Activated T-helper 9 cell treated with anti-CD3 and anti-CD28 coated beads, Interleukin-2, amount 50 U/mL, for 16 hours (primary cell): ENCODE results near the gene LPCAT1.
A peak's percentile ranks its signal among the peaks of the same experiment; 100 is the strongest.
"Not testable (repeated sequence)": the region's sequence is repeated elsewhere in the genome, so short reads cannot be mapped to it uniquely, and the experiment has no call there.

Experiments
- DNase-seq: peaks from one replicate; pipeline ENCODE4 v3.0.0-alpha.2; 2020; ENCODE audit warnings: low read depth

Gene LPCAT1, protein sequence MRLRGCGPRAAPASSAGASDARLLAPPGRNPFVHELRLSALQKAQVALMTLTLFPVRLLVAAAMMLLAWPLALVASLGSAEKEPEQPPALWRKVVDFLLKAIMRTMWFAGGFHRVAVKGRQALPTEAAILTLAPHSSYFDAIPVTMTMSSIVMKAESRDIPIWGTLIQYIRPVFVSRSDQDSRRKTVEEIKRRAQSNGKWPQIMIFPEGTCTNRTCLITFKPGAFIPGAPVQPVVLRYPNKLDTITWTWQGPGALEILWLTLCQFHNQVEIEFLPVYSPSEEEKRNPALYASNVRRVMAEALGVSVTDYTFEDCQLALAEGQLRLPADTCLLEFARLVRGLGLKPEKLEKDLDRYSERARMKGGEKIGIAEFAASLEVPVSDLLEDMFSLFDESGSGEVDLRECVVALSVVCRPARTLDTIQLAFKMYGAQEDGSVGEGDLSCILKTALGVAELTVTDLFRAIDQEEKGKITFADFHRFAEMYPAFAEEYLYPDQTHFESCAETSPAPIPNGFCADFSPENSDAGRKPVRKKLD

DNA sequence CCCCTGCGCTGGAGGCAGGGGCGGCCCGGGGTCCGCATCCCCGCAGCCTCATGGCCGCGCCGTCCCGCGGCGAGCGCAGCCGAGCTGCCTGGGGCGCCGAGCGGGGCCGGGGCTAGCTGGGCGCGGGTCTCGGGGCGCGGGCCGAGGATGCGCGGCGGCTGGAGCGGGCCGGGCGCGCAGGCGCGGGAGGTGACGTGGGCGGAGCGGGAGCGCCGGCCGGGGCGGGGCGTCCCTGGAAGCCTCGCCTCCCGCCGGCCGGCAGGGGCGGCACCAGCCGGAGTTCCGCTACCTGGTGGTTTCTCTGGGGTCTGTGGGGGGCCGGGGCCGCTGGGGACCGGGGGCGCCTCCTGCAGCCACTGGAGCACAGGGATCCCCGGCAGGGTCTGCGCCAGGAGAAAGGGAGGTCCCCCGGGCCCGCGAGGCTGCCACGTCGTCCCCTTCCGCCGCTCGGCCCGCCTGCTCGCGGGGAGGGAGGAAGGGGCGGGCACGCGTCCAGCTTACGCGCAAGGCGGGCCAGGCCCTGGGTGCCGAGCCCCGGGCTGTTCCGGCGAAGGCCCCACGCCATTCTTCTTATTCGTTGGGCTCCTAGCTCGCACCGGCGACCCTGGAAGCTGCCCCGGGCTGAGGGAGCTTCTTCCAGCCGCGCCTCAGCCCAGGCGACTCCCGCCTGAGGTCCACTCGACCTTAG lies at the start of gene LPCAT1:
TSS of gene LPCAT1 (minus strand) at position 168 of the 688 bp plus-strand sequence. CDS start at position 52, 116 bp downstream.
- peak; percentile 65 for DNase-seq

DNA sequence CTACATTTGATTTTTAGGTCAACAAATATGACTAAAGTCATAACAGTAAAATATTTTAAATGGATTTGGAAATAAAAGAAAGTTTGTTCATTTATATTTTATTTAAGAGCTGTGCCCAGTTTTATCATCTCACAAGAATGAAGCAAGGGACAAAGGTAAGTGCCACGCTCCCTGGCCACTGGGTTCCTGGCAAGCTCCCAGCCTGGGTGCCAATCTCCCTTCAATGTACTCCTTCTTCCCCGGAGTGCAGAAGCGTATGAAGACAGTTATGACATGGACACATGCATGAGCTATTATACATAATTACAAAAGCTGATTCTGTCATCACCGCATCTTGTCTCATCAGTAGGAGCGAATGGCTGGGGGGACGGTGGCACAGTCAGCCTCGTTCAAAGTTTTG lies 48.1 kb upstream of the LPCAT1 start:
- DNase-seq: not testable (repeated sequence)

DNA sequence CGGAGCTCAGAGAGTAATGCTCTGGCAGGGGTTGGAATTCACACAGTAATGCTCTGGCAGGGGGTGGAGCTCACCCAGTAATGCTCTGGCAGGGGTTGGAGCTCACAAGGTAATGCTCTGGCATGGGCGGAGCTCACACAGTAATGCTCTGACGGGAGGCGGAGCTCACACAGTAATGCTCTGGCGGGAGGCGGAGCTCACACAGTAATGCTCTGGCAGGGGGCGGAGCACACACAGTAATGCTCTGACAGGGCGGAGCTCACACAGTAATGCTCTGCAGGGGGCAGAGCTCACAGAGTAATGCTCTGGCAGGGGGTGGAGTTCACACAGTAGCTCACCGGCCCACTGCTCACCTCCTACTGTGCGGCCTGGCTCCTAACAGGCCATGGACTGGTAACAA lies 47.2 kb upstream of the LPCAT1 start:
- DNase-seq: no peak

DNA sequence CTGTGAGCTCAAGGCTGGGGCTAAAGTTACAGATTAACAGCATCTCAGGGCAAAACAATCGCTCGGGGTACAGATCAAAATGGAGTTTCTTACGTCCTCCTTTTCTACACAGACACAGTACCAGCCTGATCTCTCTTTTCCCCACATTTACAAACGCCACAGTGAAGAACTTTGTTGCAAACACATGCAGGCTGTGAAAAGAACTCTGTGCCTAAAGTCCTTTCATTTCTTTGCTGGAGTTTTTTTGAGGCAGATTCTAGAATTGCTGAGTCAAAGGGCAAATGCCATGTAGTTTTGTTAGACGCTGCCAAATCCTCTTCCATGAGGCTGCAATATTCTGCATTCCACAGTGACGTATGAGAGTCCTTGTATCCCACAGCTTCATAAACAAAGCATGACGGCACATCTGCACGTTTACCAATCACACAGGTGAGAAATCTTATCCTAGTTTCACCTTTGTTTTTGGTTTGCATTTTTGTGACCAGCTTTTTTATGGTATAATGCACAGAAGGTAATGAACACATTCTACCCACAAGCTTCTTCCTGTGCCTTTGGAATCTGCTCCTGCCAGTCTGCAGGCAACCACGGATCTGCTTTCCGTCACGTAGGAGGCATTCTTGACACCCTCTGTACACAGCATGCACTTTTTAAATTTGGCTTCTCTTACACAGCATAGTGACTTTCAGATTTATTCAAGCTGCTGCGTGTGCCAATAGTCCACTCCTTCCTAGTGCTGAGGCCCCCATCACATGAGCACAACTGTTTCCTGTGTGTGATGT lies 44.6 kb upstream of the LPCAT1 start:
- no peak for DNase-seq

DNA sequence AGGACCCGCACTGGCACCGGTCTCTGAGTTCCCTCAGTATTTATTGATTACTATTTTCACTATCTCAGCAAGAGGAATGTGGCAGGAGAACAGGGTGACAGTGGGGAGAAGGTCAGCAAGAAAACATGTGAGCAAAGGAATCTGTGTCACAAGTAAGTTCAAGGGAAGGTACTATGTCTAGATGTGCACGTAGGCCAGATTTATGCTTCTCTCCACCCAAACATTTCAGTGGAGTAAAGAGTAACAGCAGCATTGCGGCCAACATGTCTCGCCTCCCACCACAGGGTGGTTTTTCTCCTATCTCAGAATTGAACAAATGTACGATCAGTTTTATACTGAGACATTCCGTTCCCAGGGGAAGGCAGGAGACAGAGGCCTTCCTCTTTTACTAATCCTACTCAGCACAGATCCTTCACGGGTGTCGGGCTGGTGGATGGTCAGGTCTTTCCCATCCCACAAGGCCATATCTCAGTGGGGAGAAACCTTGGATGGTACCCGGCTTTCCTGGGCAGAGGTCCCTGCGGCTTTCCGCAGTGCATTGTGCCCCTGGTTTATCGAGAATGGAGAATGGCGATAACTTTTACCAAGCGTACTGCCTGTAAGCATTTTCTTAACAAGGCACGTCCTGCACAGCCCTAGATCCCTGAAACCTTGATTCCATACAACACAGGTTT lies 43.9 kb upstream of the LPCAT1 start:
- DNase-seq: not testable (repeated sequence)

DNA sequence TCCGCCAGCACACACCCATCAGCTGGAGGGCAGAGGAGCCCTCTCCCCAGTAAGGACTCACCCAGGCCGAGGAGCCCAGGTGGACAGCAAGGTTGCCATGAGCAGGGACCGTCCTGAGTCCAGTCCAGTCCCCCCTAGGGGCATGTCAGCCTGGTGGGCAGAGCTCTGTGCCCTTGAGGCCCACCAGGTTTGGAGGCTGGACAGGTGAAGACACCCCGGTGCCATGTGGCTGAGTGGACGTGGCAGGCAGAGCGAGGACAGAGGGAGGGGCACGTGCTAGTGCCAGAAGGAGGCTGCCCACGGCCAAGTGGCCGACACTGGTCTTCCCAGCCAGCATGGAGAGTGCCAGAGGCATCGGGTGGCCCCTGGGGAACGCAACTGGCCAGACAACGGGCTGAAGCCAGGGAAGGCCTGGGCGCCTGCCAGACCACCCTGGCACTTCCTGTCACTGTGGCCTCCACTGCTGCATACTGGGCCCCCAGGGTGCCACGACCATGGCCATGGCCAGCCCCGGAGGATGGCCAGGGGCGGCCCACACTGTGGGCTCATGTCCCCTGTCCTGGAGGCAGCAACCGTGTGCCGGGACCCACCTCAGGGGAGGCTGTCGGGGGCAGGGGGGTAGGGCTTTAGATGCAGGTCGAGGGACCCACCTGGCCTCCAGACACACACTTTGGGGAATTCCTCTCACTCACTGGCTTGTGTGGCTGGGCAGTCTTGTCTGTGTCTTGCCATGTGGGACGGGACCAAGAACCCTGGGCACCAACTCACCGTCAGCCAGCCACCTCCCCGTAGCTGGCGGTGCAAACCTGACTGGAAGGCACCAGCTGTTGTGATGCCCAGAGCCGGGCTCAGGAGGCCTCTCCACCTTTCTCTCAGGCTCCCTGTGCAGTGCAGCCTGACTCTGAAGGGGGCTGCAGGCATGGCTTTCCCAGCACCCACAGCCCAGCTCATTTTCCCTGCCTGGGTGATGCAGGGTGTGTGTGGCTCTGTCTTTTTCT lies 42.3 kb upstream of the LPCAT1 start:
- no peak for DNase-seq

DNA sequence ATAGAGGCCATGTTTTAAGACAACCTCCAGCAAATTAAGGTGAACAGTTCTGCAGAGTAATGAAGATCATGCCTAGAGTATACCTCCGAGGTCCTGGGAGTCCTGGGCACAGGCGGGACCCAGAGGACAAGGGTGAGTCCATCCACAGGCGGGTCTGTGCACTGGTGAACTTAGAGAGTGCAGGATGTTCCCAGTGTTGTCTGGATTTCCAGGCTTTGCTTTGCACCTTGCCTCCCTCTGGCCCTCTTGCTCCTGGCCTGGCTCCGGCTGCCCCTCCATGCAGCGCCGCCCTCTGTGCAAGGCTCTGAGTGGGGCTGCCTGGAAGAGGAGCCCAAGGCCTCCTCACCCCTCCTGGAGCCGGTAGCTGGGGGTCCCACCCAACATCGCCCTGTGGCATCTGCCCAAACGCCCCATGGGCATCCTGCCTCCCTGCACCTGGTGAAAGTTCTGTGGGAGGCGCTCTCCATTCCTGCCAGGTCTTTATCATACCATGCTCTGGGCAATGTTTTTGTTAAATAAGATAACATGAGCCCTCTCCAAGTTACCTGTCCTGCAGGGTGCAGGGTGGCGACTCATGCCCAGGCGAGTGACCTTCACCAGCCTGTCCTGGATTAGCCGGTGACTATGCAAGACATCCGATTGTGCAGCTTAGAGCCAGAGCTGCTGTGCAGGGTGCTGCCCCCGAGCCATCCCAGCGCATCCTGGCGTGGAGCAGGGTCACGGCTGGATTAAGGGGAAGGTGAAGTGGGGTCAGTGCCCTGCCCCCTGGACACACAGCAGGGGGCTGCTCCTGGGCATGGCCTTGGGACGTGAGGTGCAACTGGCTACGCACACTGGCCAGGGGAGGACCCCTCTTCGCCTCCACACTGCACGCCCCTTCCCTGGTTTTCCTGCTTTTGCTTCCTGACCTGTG lies 41.3 kb upstream of the LPCAT1 start:
- DNase-seq: no peak

DNA sequence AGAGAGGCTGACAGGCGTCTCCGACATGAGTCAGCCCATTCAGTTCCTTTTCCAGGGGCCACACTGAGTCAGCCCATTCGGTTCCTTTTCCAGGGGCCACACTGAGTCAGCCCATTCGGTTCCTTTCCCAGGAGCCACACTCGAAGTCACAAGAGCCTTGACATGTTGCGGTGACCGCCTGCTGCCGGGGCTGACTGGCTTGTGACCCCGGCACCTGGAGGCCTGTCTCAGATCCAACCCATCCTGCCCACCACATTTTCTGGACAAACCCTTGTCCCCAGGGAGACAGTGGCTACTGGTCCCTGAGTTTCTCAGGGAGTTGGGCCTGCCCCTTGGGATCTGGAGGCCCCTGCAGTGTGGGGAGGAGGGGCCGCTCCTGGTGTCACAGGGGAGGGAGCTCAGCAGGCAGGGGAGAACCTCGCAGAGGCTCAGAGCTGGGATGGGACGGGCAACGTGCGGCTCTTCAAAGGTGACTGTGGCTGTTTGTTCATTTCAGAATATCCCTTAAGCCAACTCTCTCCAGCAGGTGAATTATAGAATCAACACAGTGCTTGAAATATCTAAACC lies 40.5 kb upstream of the LPCAT1 start:
- no peak for DNase-seq

DNA sequence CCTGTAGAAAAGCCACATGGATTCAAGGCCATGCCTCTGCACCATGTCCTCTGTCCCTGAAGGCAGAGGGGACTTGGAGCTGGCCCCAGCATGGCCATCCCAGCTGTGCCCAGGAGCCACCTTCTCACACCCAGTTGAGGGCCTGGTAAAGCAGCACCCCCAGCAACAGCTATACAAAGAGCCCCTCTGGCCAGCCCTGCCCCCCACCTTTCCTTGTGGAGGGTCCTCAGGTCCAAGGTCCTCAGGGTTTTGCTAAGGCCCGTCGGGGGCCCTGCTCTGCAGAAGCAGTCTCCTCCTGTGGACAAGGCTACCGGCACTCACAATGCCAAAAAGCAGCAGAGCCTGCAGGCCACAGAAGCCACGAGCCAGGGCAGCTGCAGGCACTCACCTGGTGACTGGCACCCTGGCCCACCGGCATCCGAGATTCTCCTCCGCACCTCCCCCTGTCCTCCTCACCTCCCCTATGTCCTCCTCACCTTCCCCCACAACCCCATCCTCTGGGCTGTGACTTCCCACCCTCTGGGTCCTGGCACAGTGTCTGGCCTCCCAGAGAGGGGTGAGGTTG lies 39.9 kb upstream of the LPCAT1 start:
- DNase-seq: no peak

DNA sequence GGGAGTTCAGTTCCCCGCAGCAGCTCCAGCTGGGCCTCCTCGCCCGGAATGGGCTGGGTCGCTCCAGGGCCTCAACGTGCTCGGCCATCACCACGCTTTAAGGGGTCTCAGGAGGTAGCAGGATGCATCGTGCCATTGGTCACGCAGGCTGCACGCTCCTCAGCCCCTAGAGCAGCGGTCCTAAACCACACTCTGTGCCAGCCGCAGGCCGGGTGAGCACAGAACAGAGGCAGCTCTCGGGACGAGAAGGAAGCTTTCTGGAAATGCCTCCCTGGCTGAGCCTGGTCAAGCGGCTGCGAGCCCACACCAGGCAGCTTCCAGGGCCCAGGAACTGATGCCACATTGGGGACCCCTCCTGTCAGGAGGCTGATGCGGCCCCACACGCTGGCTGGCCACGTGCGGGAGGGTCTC lies 39.3 kb upstream of the LPCAT1 start:
- no peak for DNase-seq

DNA sequence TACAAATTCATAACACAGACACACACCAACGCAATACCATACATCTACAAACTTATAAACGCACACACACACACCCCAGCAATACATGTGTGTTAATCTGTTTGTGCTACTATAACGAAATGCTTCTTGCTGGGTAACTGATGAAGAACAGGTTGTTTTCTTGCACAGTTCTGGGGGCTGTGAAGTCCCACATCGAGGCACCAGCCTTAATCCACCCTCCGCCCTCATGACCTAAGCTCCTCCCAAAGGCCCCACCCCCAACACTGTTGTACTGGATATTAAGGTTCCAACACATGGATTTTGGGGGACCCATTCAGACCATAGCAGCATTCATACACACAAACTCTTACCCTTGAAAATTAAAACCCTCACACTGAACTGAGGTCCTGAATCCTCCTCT lies 38.8 kb upstream of the LPCAT1 start:
- DNase-seq: no peak

DNA sequence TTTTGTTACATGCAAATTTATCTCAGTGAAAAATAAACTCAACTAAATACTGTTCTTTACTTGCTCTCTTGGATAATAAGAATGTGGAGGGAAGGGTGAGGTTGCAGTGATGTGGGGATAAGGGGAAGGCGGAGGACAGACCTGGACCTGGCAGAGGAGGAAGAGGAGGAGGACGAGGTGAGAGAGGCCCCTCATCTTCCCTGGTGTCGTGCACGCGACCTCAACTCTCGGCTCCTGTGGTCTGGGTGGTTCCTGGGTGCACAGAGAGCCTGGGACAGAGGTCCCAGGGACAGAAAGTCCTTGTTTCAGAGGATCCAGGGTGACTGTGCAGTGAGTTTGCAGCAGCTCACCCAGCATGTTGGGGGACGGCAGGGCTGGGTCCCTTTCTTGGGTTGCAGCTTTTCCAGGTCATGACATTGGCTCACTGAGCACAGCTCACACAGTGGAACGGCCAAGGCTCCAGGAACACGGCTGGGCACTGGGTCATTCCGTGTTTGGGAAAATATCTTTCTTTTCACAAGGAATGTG lies 37.7 kb upstream of the LPCAT1 start:
- no peak for DNase-seq

DNA sequence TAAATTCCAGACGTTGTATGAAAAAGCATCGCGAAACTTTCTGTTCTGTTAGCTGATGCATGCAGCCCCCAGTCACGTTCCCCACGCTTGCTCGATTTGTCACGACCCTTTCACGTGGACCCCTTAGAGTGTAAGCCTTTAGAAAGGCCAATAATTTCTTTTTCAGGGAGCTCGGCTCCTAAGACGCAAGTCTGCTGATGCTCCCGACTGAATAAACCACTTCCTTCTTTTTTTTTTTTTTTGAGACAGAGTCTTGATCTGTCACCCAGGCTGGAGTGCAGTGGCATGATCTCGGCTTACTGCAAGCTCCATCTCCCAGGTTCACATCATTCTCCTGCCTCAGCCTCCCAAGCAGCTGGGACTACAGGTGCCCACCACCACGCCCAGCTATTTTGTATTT lies 36.7 kb upstream of the LPCAT1 start:
- not testable (repeated sequence) for DNase-seq

DNA sequence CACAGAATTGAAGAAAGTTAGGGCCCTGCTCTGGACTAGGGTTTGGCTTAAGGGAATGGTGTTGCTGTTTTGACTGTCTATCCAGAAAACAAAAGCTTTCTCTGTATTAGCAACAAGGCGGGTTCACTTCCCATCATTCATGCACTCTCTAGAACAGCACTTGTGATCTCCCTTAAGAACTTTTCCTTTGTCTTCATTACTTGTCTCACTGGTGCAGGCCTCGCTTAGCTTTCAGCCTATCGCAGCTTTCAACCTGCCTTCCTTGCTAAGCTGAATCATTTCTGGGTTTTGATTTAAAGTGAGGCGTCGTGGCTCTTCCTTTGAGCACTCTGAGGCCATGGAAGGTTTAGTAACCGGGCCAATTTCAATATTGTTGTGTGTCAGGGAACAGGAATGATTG lies 35.2 kb upstream of the LPCAT1 start:
- DNase-seq: no peak

DNA sequence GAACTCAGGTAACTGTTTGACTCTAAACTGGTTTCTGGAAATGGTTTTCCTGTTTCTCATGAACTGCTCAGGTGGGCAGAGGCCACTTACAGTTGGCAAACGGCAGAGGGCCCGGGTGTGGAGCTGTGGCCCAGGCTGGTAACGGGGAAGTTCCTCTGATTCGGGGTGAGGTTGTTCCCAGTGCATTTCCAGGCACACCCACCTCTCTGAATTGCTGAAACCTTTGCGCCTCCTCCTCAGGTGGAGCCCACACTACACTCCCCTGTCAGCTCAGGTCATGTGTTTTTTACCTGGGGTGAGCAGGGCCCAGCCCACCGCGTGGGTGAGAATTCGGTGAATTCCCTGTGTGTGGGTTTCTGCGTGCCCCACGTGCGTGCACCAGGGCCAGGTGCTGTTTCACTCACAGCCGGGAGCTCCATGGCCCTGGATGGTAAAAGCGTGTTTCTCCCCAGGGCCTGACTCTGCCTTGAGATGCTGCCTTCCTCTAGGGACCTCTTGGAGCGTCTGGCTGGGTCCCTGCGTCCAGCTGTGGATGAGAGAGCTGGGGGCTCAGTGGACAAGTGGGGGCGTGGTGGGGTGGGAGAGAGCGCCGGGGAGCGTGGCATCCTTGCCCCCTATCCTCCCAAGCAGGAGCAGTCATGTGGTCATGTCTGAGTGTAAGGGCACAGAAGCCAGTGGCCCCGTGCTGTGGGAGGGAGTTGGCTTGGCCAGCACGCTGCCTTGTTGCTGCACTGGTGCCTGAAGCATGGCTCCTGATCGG lies 33.5 kb upstream of the LPCAT1 start:
- no peak for DNase-seq

DNA sequence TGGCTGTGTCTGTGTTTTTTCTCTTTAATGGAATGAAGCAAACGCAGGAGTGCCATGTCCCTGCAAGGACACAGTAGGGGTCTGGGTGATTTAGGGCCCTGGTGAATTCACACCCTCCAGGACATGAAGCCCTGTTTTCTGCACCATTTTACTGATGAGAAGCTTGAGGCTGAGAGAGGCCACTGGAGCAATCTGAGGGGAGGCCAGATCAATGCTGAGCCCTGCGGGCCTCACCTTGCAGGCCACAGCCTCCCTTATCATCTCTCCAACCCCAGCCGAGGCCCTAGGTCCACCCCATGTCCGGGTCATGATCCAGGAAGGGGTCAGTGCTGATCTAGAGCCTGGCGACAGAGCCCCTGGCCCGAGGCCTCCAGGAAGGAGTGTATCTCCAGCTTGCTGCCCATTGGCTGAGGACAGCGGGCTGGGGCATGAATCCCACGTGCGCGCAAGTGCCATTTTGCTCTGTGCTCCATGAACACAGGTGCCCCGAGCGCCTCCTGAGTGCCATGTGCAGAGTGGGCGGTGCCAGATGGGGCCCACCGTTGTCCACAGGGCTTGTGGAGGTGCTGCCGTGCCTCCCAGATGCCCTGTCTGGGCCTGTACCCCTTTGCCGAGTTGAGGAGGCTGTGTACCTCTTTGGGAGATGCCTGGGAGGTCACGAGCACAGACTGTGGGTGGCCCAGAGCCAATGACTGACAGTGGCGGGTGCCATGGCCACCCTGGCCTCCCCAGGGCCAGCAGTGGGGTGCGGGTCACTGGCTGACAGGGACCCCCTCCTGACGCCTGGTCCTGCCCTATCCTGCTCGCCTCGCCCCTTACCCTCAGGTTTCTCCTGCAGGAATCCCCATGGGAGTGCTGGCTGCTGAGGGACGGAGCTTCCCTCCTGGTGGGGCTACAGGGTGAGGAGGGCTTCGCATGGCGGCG lies 32.3 kb upstream of the LPCAT1 start:
- DNase-seq: no peak
